H1 (cell line): ENCODE results near the gene FAT2. TPM values are rescaled to one million over a fixed set of nuclear protein-coding genes. Genes with fewer than 3 reads are reported as not detected.

Experiments
- CTCF ChIA-PET: fragments of 300-600 bp; sonication (Branson Sonifier 250); formaldehyde crosslinking; loops from one replicate; lab custom pipeline; 2021; ENCODE audit not compliant: partially characterized antibody; lab: Charles Lee
- POLR2A ChIA-PET: fragments of 300-600 bp; sonication (Branson Sonifier 250); formaldehyde crosslinking; loops from one replicate; lab custom pipeline; 2021; ENCODE audit warnings: inconsistent platforms; ENCODE audit not compliant: partially characterized antibody; lab: Charles Lee
- DNase-seq, 2 experiments: peaks; one replicate each; pipeline versions ENCODE4 v3.0.0 to v3.0.0-alpha.2; 2010 to 2022; ENCODE audit warnings: low spot score in 2 of 2, low read depth in 1 of 2, mixed read lengths in 1 of 2
- FAIRE-seq: peaks from 2 replicates; lab custom pipeline; 2011; peaks lifted over from hg19 to GRCh38; lab: Jason Lieb, UNC
- H2AFZ ChIP-seq: 2 replicates; pipeline ENCODE4 v1.8.1; 2012; ENCODE audit warnings: low read length, inconsistent platforms
- H2AK5ac ChIP-seq: 2 replicates; pipeline ENCODE4 v1.6.1; 2013; ENCODE audit warnings: low read depth, low read length
- H2BK120ac ChIP-seq: replicated peaks from 2 replicates; pipeline ENCODE3; 2013; ENCODE audit warnings: low read depth, low read length, inconsistent platforms
- H2BK12ac ChIP-seq: 2 replicates; pipeline ENCODE4 v1.6.1; 2013; ENCODE audit warnings: low read depth, low read length
- H2BK15ac ChIP-seq: 2 replicates; pipeline ENCODE4 v1.6.1; 2013; ENCODE audit warnings: low read length
- H2BK20ac ChIP-seq: 2 replicates; pipeline ENCODE4 v1.6.1; 2013; ENCODE audit warnings: low read length
- H2BK5ac ChIP-seq: 2 replicates; pipeline ENCODE4 v1.6.1; 2013; ENCODE audit warnings: low read depth, low read length
- H3K14ac ChIP-seq: 2 replicates; pipeline ENCODE4 v1.6.1; 2013; ENCODE audit warnings: inconsistent platforms; ENCODE audit not compliant: insufficient read length
- H3K18ac ChIP-seq: 2 replicates; pipeline ENCODE4 v1.6.1; 2013; ENCODE audit warnings: low read length; ENCODE audit errors: extremely low read depth
- H3K23ac ChIP-seq: 2 replicates; pipeline ENCODE4 v1.6.1; 2013; ENCODE audit warnings: inconsistent platforms; ENCODE audit not compliant: insufficient read length
- H3K23me2 ChIP-seq: 2 replicates; pipeline ENCODE4 v1.6.1; 2013; ENCODE audit warnings: low read depth, low read length
- H3K27ac ChIP-seq: 2 replicates; pipeline ENCODE4 v1.6.1; 2011; ENCODE audit warnings: low read depth, low read length, inconsistent platforms
- H3K27me3 ChIP-seq, 4 experiments: replicated peaks in 1 of 4; 1 replicate in 1 of 4; 2 replicates in 3 of 4; pipeline versions ENCODE4 v1.6.1 to v1.8.1; 2011 to 2013; ENCODE audit warnings: low read length in 3 of 4, mild to moderate bottlenecking in 3 of 4, inconsistent platforms in 2 of 4, mixed read lengths in 2 of 4, moderate library complexity in 1 of 4; ENCODE audit not compliant: control insufficient read depth in 3 of 4, insufficient read depth in 3 of 4; ENCODE audit errors: extremely low read depth in 1 of 4
- H3K36me3 ChIP-seq, 4 experiments: 2 replicates each; pipeline versions ENCODE4 v1.6.1 to v1.8.1; 2011 to 2013; ENCODE audit warnings: mild to moderate bottlenecking in 4 of 4, low read length in 3 of 4, moderate library complexity in 2 of 4, control low read depth in 1 of 4, inconsistent platforms in 1 of 4; ENCODE audit not compliant: insufficient read depth in 4 of 4, control insufficient read depth in 2 of 4
- H3K4ac ChIP-seq: replicated peaks from 2 replicates; pipeline ENCODE3; 2013; ENCODE audit warnings: low read length, low read depth, mixed read lengths, inconsistent platforms; ENCODE audit not compliant: insufficient read length
- H3K4me1 ChIP-seq, 4 experiments: replicated peaks in 1 of 4; 1 replicate in 1 of 4; 2 replicates in 3 of 4; pipeline versions ENCODE4 v1.6.1 to v1.8.1; 2011 to 2013; ENCODE audit warnings: low read length in 3 of 4, inconsistent platforms in 2 of 4, mixed read lengths in 1 of 4; ENCODE audit not compliant: insufficient read depth in 4 of 4, control insufficient read depth in 3 of 4
- H3K4me2 ChIP-seq, 2 experiments: 2 replicates each; pipeline versions ENCODE4 v1.6.1 to v1.8.1; 2011 to 2013; ENCODE audit warnings: low read depth in 2 of 2, low read length in 2 of 2, control low read depth in 1 of 2, inconsistent platforms in 1 of 2, mild to moderate bottlenecking in 1 of 2; ENCODE audit not compliant: insufficient read depth in 1 of 2
- H3K4me3 ChIP-seq, 4 experiments: fragments of 200-600, 300-600 bp in 1 of 4; sonication (generic), shearing (Covaris generic), sonication (Bioruptor Twin) in 1 of 4; 2 replicates each; pipeline versions ENCODE4 v1.5.1 to v1.8.1; 2011 to 2016; ENCODE audit warnings: low read length in 4 of 4, low read depth in 3 of 4, control low read depth in 2 of 4, inconsistent platforms in 2 of 4, mild to moderate bottlenecking in 2 of 4, mixed read lengths in 1 of 4, moderate library complexity in 1 of 4; ENCODE audit not compliant: insufficient read depth in 2 of 4; ENCODE audit errors: extremely low read depth in 1 of 4
- H3K56ac ChIP-seq: replicated peaks from 2 replicates; pipeline ENCODE3; 2013; ENCODE audit warnings: low read depth, mild to moderate bottlenecking, mixed read lengths, low read length, inconsistent platforms; ENCODE audit not compliant: insufficient read length
- H3K79me1 ChIP-seq: 2 replicates; pipeline ENCODE4 v1.6.1; 2013; ENCODE audit warnings: low read depth, low read length, control low read depth
- H3K79me2 ChIP-seq, 2 experiments: 2 replicates each; pipeline versions ENCODE4 v1.6.1 to v1.8.1; 2012 to 2013; ENCODE audit warnings: low read length in 2 of 2, mild to moderate bottlenecking in 2 of 2, inconsistent platforms in 1 of 2; ENCODE audit not compliant: insufficient read depth in 2 of 2, control insufficient read depth in 1 of 2
- H3K9ac ChIP-seq, 4 experiments: replicated peaks in 1 of 4; 1 replicate in 1 of 4; 2 replicates in 3 of 4; pipeline versions ENCODE4 v1.6.1 to v1.8.1; 2011 to 2013; ENCODE audit warnings: low read depth in 3 of 4, low read length in 3 of 4, control low read depth in 2 of 4, mild to moderate bottlenecking in 2 of 4, moderate library complexity in 2 of 4, inconsistent platforms in 1 of 4; ENCODE audit errors: extremely low read depth in 1 of 4
- H3K9me3 ChIP-seq, 2 experiments: 2 replicates each; pipeline versions ENCODE4 v1.6.1 to v1.8.1; 2012 to 2013; ENCODE audit warnings: mild to moderate bottlenecking in 2 of 2, moderate library complexity in 2 of 2, control low read depth in 1 of 2, inconsistent platforms in 1 of 2, low read depth in 1 of 2, low read length in 1 of 2, mixed read lengths in 1 of 2; ENCODE audit not compliant: insufficient read depth in 2 of 2
- H4K20me1 ChIP-seq, 2 experiments: replicated peaks in 1 of 2; 2 replicates each; pipeline versions ENCODE3 to v1.8.1; 2011 to 2013; ENCODE audit warnings: inconsistent platforms in 2 of 2, low read length in 2 of 2, mild to moderate bottlenecking in 1 of 2; ENCODE audit not compliant: insufficient read depth in 2 of 2, control insufficient read depth in 1 of 2
- H4K5ac ChIP-seq: 2 replicates; pipeline ENCODE4 v1.6.1; 2013; ENCODE audit warnings: low read length, low read depth, mixed read lengths, inconsistent platforms; ENCODE audit not compliant: insufficient read length
- H4K8ac ChIP-seq: 2 replicates; pipeline ENCODE4 v1.8.0; 2013; ENCODE audit warnings: mild to moderate bottlenecking, moderate library complexity, low read length, inconsistent platforms; ENCODE audit not compliant: insufficient read depth; ENCODE audit errors: extremely low read depth
- H4K91ac ChIP-seq: replicated peaks from 2 replicates; pipeline ENCODE3; 2013; ENCODE audit warnings: low read length, mixed read lengths, inconsistent platforms; ENCODE audit not compliant: insufficient read length
- BCL11A ChIP-seq, 2 experiments: IDR thresholded peaks; one replicate each; pipeline ENCODE4 v1.6.1; 2011; ENCODE audit warnings: low read depth in 2 of 2, low read length in 2 of 2, mild to moderate bottlenecking in 2 of 2
- PHF8 ChIP-seq: fragments of 200-600 bp; sonication (generic); conservative IDR thresholded peaks from 2 replicates; pipeline ENCODE4 v1.7.1; 2012; ENCODE audit warnings: low read depth, mild to moderate bottlenecking, inconsistent platforms, low read length, moderate library complexity
- WGBS, 2 experiments: shearing (Covaris generic) in 1 of 2; methylation state at CpG; one replicate each; pipeline versions ENCODE4 v1.1.6 to v1.1.7; 2013 to 2015; ENCODE audit warnings: low lambda C conversion rate in 2 of 2, mixed read lengths in 2 of 2, inconsistent platforms in 1 of 2, low coverage in 1 of 2, missing lambda C conversion rate in 1 of 2; ENCODE audit not compliant: insufficient replicate concordance in 2 of 2, insufficient coverage in 1 of 2, insufficient read length in 1 of 2; ENCODE audit errors: extremely low coverage in 1 of 2, missing lambda C conversion rate in 1 of 2; 5-methylcytosine and 5-hydroxymethylcytosine counted together
- polyA plus RNA-seq, 7 experiments: library from polyadenylated mRNA; depleted of rRNA in 3 of 7; stranded (reverse) in 5 of 7; unstranded in 2 of 7; fragments of >200 nt in 5 of 7; fragments of 200-250 nt in 2 of 7; gene quantifications; 1 replicate in 5 of 7; 2 replicates in 1 of 7; 4 replicates in 1 of 7; pipeline versions ENCODE4 v1.2.1 to v1.2.3, GENCODE V29; 2011 to 2013; ENCODE audit warnings: missing spikeins in 2 of 7, mixed read lengths in 2 of 7
- total RNA-seq: library from RNA; stranded (reverse); fragmentation: NEBNext Ultra II Directional; extraction: Animal tissue kit (Norgen Biotek cat#: 25700); gene quantifications from 2 replicates; pipeline ENCODE4 v1.2.1, GENCODE V29; 2021

The FAT2 gene
- total and polyA plus RNA-seq, 2 of the 8 experiments (the other 6 are each of a cell fraction or from before 2014, with no cell fraction given): 0.12 to 0.30 TPM

DNA sequence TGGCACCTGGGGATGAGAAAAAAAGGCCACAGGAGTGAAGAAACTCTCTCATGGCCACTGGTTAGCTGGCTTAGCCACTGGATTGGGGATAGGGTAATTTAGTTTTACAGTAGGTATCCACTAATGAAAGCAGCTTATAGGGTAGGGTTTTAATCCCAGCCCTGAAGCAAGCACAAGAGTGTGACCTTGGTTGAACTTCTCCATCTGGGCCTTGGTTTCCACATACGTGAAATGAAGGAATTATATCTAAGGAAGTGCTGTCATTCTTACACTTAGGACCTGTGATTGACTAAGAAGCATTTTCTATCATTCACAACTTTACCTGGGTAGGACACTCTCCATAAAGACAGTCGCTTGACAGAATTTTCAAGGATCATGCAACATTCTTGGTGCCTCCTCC is 49.6 kb downstream of the FAT2 start:
- no peaks in the 10 kb centered on the region for H4K20me1 ChIP-seq
- H3K27me3 ChIP-seq: no peaks in the 10 kb centered on the region
- no peaks in the 10 kb centered on the region for H3K79me1 ChIP-seq
- no peak overlapping the region for H2BK12ac ChIP-seq
- no peaks in the 10 kb centered on the region for H3K9me3 ChIP-seq
- H3K4ac ChIP-seq: no peak overlapping the region
- H4K5ac ChIP-seq: no peak overlapping the region
- H2BK5ac ChIP-seq: no peak overlapping the region
- no peak overlapping the region for H3K56ac ChIP-seq
- no peaks in the 10 kb centered on the region for H3K36me3 ChIP-seq
- ChIA-PET CTCF (interaction anchor here (0.6 to 1.6 kb wide), 4 partner anchors 18 to 539 kb away, joined by 3 to 7 read pairs (median 4); no protein-coding TSS in a partner anchor), POLR2A (no interaction called here)
- H3K4me3 ChIP-seq: no peak overlapping the region
- DNase-seq: no peak
- no peak overlapping the region for H3K18ac ChIP-seq
- H3K4me1 ChIP-seq: no peaks in the 10 kb centered on the region
- H3K23ac ChIP-seq: no peak overlapping the region
- H2AFZ ChIP-seq: no peak overlapping the region
- H2BK20ac ChIP-seq: no peak overlapping the region
- H4K8ac ChIP-seq: no peak overlapping the region
- H3K23me2 ChIP-seq: no peaks in the 10 kb centered on the region
- no peak overlapping the region for H2BK15ac ChIP-seq
- no peaks in the 10 kb centered on the region for H3K79me2 ChIP-seq
- H3K9ac ChIP-seq: no peak overlapping the region
- no peak overlapping the region for H3K27ac ChIP-seq
- WGBS, 2 experiments: 88% methylated on average over 2 of the region's 2 CpGs; no CpG with 5 or more reads in 1 of the 2 experiments
- H2AK5ac ChIP-seq: no peak overlapping the region
- no peak overlapping the region for H4K91ac ChIP-seq
- H3K4me2 ChIP-seq: no peak overlapping the region
- no peak overlapping the region for H3K14ac ChIP-seq
- H2BK120ac ChIP-seq: no peak overlapping the region
- FAIRE-seq: no peak
- TF ChIP-seq PHF8: no peak
- TF ChIP-seq BCL11A (IDR thresholded peaks at IDR 0.05; ENCODE audit: low read depth in 2 of 2, low read length in 2 of 2): no peak
